ENCODE results near the gene SPA17.

DNA sequence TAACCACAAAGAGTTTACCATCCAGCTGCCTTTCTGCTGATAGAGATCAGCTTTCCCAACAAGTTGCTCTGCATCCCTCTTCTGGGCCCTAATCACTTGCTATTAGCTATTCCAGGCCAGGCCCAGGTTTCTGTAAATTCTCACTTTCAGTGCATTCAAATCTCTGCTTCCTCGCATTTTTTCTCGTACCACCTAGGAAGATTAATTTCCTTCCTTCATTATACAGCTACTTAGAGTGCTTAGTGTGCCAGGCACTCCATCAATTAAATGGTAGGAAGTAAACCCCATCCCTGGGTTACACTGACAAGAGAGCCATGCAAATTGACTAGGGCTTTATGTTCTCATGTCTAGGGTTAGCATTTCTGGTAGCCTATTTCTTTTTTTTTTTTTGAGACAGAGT, 9.8 kb upstream of the SPA17 start:
- TF ChIP-seq, protein P1, sequence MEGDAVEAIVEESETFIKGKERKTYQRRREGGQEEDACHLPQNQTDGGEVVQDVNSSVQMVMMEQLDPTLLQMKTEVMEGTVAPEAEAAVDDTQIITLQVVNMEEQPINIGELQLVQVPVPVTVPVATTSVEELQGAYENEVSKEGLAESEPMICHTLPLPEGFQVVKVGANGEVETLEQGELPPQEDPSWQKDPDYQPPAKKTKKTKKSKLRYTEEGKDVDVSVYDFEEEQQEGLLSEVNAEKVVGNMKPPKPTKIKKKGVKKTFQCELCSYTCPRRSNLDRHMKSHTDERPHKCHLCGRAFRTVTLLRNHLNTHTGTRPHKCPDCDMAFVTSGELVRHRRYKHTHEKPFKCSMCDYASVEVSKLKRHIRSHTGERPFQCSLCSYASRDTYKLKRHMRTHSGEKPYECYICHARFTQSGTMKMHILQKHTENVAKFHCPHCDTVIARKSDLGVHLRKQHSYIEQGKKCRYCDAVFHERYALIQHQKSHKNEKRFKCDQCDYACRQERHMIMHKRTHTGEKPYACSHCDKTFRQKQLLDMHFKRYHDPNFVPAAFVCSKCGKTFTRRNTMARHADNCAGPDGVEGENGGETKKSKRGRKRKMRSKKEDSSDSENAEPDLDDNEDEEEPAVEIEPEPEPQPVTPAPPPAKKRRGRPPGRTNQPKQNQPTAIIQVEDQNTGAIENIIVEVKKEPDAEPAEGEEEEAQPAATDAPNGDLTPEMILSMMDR (conservative IDR thresholded peaks at IDR 0.05; ENCODE audit: low read length) = no peak
- no peak for TF ChIP-seq EZH2phosphoT487 (IDR thresholded peaks at IDR 0.05; ENCODE audit: borderline replicate concordance, low read depth, low read length)

Data from OCI-LY7 (cell line).